Esophagus squamous epithelium (tissue), 5 donors: ENCODE measurements around the gene MRS2. TPM values are rescaled to one million over a fixed set of nuclear protein-coding genes. Genes with fewer than 3 reads are reported as not detected.
"Not testable (repeated sequence)": the region's sequence is repeated elsewhere in the genome, so short reads cannot be mapped to it uniquely, and the experiment has no call there.

Source experiments
- DNase-seq: peaks from one replicate; lab custom pipeline; 2025; lab: John Stamatoyannopoulos, UW
- H3K27ac ChIP-seq, 4 donors: fragments of 200-600 bp; sonication (generic); one replicate each; pipeline ENCODE4 v1.5.1; 2016 to 2019; ENCODE audit warnings: mild to moderate bottlenecking in 1 of 4
- H3K27me3 ChIP-seq, 4 donors: fragments of 200-600 bp; sonication (generic); 1 replicate in 3 of 4; 2 replicates in 1 of 4; pipeline versions ENCODE4 v1.5.1 to v1.6.0; 2017 to 2021; ENCODE audit warnings: antibody characterized with exemption in 1 of 4
- H3K36me3 ChIP-seq, 3 donors: fragments of 200-600 bp; sonication (generic); one replicate each; pipeline ENCODE4 v1.5.1; 2016 to 2019
- H3K4me1 ChIP-seq, 3 donors: fragments of 200-600 bp; sonication (generic); one replicate each; pipeline ENCODE4 v1.5.1; 2017 to 2019
- H3K4me3 ChIP-seq, 4 donors: fragments of 200-600 bp; sonication (generic); 1 replicate in 3 of 4; 2 replicates in 1 of 4; pipeline ENCODE4 v1.5.1; 2016 to 2019; ENCODE audit warnings: mild to moderate bottlenecking in 2 of 4, moderate library complexity in 1 of 4
- H3K9me3 ChIP-seq, 3 donors: fragments of 200-600 bp; sonication (generic); one replicate each; pipeline ENCODE4 v1.5.1; 2016 to 2019
- POLR2A ChIP-seq, 4 donors: fragments of 450-650 bp; IDR thresholded peaks; one replicate each; pipeline ENCODE4 v1.6.1; 2017; ENCODE audit warnings: antibody characterized with exemption in 4 of 4, mild to moderate bottlenecking in 4 of 4, moderate library complexity in 3 of 4
- WGBS, 2 donors: methylation state at CpG; one replicate each; pipeline ENCODE4 v1.1.5; 2018; 5-methylcytosine and 5-hydroxymethylcytosine counted together
- intact Hi-C: fragments of 100-400 bp; cut with DNase I; formaldehyde crosslinking; loops from one replicate; pipeline ENCODE4 v1.15.0; 2022
- total RNA-seq, 4 donors: library from RNA; depleted of rRNA; stranded (reverse); fragments of >200 nt; gene quantifications; one replicate each; pipeline ENCODE4 v1.1.0, GENCODE V29; 2016
- TF ChIP-seq, protein P1 (sequence below), 6 experiments: fragments of 450-650 bp in 4 of 6; fragments of 200-600 bp in 2 of 6; sonication (generic) in 2 of 6; IDR thresholded peaks; one replicate each; pipeline ENCODE4 v1.5.1; 2016 to 2019; ENCODE audit warnings: antibody characterized with exemption in 6 of 6, mild to moderate bottlenecking in 4 of 6, moderate library complexity in 4 of 6
- donor health status: DM: yes; HTN: yes; CAD: no.

Gene MRS2
- total RNA-seq, 4 donors from 2014 or later: 21.3 to 34.4 (median 29.3) TPM

DNA sequence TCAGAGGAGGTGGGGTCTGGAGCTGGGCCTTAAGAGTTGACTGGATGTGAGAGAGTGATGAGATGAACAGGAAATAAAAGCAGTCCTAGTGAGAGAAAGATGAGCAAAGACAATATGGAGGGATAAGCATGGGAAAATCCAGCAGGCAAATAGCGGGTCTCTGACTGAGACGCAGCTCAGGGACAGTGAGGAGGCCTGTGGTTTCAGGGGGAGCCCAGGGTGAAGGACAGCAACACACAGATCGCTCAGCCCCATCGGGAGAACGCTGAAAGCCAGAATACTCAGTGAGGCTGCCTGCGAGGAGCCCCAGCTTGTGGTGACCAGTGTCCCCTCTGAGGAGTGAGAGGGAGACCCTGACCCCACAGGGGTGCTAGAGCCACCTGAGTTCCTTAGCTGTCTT is 28.1 kb upstream of the MRS2 start:
- Histone ChIP-seq H3K9me3 (no peaks in the 10 kb centered on the region), H3K4me1 (no peaks in the 10 kb centered on the region), H3K27me3 (no peaks in the 10 kb centered on the region), H3K27ac (no peak overlapping the region), H3K36me3 (no peaks in the 10 kb centered on the region), H3K4me3 (no peak overlapping the region)
- no peak for DNase-seq
- intact Hi-C loops: no loop called here
- WGBS, 2 donors: 84 to 97% methylated on average over 6 of the region's 6 CpGs
- TF ChIP-seq POLR2A (IDR thresholded peaks at IDR 0.05): no peak
- TF ChIP-seq, protein P1, sequence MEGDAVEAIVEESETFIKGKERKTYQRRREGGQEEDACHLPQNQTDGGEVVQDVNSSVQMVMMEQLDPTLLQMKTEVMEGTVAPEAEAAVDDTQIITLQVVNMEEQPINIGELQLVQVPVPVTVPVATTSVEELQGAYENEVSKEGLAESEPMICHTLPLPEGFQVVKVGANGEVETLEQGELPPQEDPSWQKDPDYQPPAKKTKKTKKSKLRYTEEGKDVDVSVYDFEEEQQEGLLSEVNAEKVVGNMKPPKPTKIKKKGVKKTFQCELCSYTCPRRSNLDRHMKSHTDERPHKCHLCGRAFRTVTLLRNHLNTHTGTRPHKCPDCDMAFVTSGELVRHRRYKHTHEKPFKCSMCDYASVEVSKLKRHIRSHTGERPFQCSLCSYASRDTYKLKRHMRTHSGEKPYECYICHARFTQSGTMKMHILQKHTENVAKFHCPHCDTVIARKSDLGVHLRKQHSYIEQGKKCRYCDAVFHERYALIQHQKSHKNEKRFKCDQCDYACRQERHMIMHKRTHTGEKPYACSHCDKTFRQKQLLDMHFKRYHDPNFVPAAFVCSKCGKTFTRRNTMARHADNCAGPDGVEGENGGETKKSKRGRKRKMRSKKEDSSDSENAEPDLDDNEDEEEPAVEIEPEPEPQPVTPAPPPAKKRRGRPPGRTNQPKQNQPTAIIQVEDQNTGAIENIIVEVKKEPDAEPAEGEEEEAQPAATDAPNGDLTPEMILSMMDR (IDR thresholded peaks at IDR 0.05): no peak

DNA sequence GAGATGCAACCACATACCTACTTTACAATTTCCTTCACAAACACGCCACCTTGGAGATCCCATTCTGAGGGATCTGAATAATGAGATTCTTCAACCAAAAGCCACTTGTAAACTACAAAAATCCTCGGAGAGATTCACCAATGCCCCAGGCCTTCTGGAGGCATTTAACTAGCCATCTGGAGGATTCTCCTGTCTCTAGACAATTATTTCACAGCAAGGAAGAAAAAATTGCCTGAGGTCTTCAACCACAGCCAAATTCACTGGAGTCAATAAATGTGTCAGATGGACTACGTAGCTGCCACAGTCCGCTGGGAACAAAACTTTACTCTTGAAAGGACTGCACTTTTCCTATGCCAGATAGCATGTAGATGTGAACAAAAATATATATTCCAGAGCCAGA is 25.9 kb upstream of the MRS2 start:
- DNase-seq: no peak
- H3K36me3 ChIP-seq: no peaks in the 10 kb centered on the region
- 31 to 39% methylated on average over 4 of the region's 4 CpGs for WGBS, 2 donors
- no peak overlapping the region for H3K27ac ChIP-seq
- no peaks in the 10 kb centered on the region for H3K9me3 ChIP-seq
- TF ChIP-seq, protein P1 (IDR thresholded peaks at IDR 0.05): no peak
- TF ChIP-seq POLR2A (IDR thresholded peaks at IDR 0.05): no peak
- no peaks in the 10 kb centered on the region for H3K27me3 ChIP-seq
- intact Hi-C loops: no loop called here
- no peak overlapping the region for H3K4me3 ChIP-seq
- no peaks in the 10 kb centered on the region for H3K4me1 ChIP-seq

GRCh38 chr6:24378473-24379097 is 24.2 kb upstream of the MRS2 start:
- Histone ChIP-seq H3K36me3 (no peaks in the 10 kb centered on the region), H3K27me3 (no peaks in the 10 kb centered on the region), H3K4me3 (no peak overlapping the region), H3K4me1 (no peaks in the 10 kb centered on the region), H3K27ac (no peak overlapping the region), H3K9me3 (no peaks in the 10 kb centered on the region)
- WGBS, 2 donors: 63 to 77% methylated on average over 1 of the region's 1 CpG
- TF ChIP-seq POLR2A (IDR thresholded peaks at IDR 0.05): no peak
- TF ChIP-seq, protein P1 (IDR thresholded peaks at IDR 0.05): no peak
- intact Hi-C loops: no loop called here
- DNase-seq: no peak

- intact Hi-C loops: loop anchor here (10.0 kb wide), 1 partner anchor 97 kb away; no protein-coding TSS in a partner anchor
- 91 to 93% methylated on average over 4 of the region's 4 CpGs for WGBS, 2 donors
- Histone ChIP-seq H3K36me3 (no peaks in the 10 kb centered on the region), H3K27me3 (no peaks in the 10 kb centered on the region), H3K9me3 (no peaks in the 10 kb centered on the region), H3K4me3 (no peak overlapping the region), H3K27ac (no peak overlapping the region), H3K4me1 (no peaks in the 10 kb centered on the region)
- TF ChIP-seq POLR2A (IDR thresholded peaks at IDR 0.05): no peak
- TF ChIP-seq, protein P1 (IDR thresholded peaks at IDR 0.05): no peak
- no peak for DNase-seq
These were observed 21.1 kb upstream of the MRS2 start for GRCh38 chr6:24381476-24382219.

DNA sequence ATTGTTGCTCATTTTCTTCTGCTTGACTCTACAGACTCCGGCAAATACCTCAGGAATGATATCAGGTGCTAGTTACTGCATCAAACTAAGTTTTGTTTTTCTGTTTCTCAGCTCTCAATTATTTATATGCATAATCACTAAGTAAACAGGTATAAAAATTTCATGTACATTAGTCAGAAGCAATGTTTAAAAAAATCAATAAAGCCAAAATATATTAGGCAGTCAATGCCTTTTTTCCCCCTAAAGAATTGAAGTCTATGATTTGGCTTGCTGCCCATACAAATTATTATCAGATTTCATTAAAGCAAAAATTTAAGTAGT is 20.6 kb upstream of the MRS2 start:
- intact Hi-C loops: loop anchor here (10.0 kb wide), 1 partner anchor 97 kb away; no protein-coding TSS in a partner anchor
- Histone ChIP-seq H3K4me3 (no peak overlapping the region), H3K4me1 (no peaks in the 10 kb centered on the region), H3K27me3 (no peaks in the 10 kb centered on the region), H3K36me3 (no peaks in the 10 kb centered on the region), H3K27ac (no peak overlapping the region), H3K9me3 (no peaks in the 10 kb centered on the region)
- no peak for DNase-seq
- WGBS, 2 donors: 89 to 92% methylated on average over 1 of the region's 1 CpG
- TF ChIP-seq POLR2A (IDR thresholded peaks at IDR 0.05): no peak
- TF ChIP-seq, protein P1 (IDR thresholded peaks at IDR 0.05): no peak

DNA sequence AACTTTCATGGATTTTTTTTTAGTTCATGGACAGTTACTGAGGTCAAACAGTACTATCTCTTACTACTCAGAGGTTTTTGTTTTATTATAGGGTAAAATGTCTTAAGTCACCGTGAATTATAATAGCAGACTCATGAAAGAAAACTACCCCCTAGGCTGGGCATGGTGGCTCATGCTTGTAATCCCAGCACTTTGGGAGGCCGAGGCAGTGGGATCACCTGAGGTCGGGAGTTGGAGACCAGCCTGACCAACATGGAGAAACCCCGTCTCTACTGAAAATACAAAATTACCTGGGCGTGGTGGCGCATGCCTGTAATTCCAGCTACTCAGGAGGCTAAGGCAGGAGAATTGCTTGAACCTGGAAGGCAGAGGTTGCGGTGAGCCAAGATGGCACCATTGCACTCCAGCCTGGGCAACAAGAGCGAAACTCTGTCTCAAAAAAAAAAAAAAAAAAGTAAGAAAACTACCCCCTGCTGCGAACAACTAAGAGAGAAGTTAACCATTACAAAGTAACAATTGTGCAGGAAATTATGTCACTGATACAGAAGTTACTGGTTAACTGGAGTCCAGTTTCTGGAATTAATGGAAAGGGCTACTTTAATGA is 19.7 kb upstream of the MRS2 start:
- H3K27ac ChIP-seq, H3K27me3 ChIP-seq, H3K4me1 ChIP-seq, H3K9me3 ChIP-seq, DNase-seq, H3K36me3 ChIP-seq, H3K4me3 ChIP-seq: not testable (repeated sequence)
- 90 to 92% methylated on average over 8 to 9 of the region's 9 CpGs for WGBS, 2 donors
- intact Hi-C loops: loop anchor here (10.0 kb wide), 1 partner anchor 98 kb away; no protein-coding TSS in a partner anchor

GRCh38 chr6:24384369-24385130 is 18.2 kb upstream of the MRS2 start:
- not testable (repeated sequence) for H3K9me3 ChIP-seq, H3K36me3 ChIP-seq, H3K27me3 ChIP-seq, H3K27ac ChIP-seq, H3K4me3 ChIP-seq, H3K4me1 ChIP-seq, DNase-seq
- WGBS, 2 donors: 89 to 98% methylated on average over 5 of the region's 5 CpGs
- intact Hi-C loops: loop anchor here (10.0 kb wide), 1 partner anchor 100 kb away; no protein-coding TSS in a partner anchor
